Activated CD4-positive, alpha-beta T cell treated with anti-CD3 and anti-CD28 coated beads for 48 hours (primary cell): ENCODE measurements around the gene CAMTA1.

ENCODE experiments used
- DNase-seq: peaks from one replicate; pipeline ENCODE4 v3.0.0-alpha.2; 2020

Gene CAMTA1

GRCh38 chr1:7223334-7224080 lies 438.3 kb downstream of the CAMTA1 start:
- no peak for DNase-seq

DNA sequence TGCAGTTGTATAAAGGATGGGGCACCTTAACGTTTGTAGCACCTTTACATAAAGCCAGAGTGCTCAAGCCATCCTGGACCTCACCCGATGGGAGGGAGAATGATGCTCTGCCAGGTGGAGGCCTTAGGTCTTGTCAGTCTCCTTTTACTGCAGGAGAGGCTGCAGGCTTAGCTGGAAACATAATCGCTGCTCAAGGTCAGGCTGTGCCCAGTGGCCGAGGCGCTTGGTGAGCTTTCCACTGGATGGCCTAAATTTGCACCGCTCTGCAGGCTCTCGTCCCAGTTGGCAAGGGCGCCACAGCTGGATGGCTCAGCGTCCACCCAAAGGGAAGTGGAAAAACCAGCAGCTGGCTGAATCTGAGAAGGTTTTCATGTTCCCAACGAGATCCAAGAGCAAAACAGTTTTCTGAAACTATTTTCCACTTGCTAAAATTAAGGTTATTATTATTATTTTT lies 438.9 kb downstream of the CAMTA1 start:
- DNase-seq = no peak

DNA sequence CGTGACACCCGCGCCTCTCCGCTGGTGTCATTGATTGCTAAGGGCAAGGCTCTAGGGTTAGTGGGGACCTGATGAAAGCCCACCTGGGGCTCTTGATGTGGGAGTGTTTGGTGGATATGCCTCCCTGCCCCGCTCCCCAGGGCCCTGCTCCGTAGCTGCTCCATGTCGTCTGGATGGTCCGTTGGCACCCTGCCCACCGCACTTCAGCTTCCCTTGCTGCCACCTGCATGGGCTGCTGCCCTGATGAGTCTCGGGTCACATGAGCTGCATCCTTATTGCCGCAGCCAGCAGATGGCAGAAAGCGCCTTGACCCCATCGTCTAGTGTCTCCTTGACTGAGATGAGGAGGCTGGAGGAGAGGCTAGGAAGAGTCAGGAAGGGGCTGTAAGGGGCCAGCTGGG lies 439.4 kb downstream of the CAMTA1 start:
- DNase-seq = no peak

- DNase-seq = no peak
These were observed 440.7 kb downstream of the CAMTA1 start for GRCh38 chr1:7225711-7226505.

- no peak for DNase-seq
These were observed 442.4 kb downstream of the CAMTA1 start for GRCh38 chr1:7227654-7228053.

DNA sequence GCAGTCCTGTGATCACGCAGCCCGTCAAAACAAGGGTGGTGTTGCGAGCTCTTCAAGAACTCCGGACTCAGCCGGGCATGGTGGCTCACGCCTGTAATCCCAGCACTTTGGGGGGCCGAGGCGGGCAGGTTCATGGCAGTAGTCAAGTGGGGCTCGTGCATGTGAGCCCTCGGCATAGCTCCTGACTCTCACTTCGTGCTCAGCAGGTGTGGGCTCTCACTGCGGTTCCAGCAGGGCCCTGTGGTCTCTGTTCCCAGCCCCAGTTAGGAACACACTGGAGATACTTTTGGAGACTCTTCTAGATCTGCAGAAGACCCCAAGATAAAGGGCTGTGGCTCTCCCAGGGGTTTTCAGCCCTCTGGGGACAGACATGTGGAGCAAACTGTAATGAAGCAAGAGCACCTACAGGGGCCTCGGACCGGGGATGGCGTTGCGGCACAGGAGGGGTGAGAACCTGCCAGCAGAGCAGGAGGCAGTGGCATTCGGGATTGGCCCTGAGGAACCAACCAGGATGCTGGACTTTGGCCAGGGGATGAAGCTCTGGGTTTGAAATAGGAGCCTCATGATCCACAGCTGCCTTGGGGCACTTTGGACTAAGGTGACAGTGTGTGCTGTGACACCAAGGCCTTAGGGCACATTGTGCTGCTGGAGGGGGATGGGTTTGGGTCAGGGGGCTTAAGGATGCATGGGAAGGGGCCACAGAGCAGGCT lies 443.2 kb downstream of the CAMTA1 start:
- no peak for DNase-seq

- no peak for DNase-seq
These were observed 443.9 kb downstream of the CAMTA1 start for GRCh38 chr1:7229186-7229585.

GRCh38 chr1:7229696-7230631 lies 444.7 kb downstream of the CAMTA1 start:
- DNase-seq = no peak

- no peak for DNase-seq
These were observed 447.4 kb downstream of the CAMTA1 start for GRCh38 chr1:7232441-7233236.

DNA sequence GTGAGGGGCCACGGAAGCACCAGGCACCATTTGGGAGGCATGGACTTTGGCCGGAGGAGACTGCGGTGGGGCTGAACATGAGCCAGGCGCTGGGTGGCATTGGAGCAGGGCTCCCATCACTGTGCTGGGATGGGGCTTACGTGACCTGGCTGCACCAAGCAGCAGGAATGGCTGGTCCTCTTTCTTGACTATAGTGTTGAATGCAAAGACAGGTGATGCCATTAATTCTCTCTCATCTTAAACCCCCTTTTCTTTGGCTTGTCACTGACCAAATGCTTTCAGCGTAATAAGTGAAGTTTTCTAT lies 447.9 kb downstream of the CAMTA1 start:
- DNase-seq = no peak

DNA sequence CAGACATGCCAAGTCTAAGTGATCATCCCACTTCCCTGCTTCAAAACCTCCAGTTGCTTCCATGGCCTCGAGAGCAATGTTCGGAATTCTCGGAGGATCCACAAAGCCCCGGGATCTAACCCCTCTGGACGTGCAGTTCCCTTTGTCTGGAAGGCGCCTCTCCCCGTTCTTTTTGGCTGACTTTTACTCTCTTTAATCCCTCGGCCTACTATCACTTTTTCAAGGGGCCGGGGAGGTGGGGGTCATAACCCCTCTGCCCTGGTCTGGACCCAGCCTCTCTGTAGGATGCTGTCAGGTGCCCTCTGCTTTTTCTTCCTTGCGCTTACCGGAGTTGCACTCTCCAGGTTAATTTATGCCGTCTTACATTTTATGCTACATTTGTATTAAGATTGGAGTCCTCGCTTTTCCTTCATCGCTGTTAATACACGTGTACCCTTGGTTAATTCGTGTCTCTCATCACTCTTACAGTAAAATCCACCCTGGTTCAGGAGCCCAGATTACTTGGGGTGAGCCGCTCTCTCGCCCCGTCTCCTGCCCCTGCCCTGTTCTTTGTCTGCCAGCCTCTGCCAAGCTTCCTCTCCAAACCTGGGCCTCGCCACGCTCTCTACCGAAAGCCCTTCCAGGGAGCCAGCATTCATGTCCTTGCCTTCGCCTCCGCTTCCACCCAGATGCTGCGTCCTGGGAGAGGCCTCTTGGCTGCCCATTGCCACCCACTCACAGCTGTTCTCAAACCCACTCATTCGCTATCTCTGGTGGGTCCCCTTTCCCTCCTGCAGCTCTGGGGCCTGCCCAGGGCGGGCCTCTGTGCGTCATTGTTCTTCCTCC lies 448.6 kb downstream of the CAMTA1 start:
- no peak for DNase-seq

- no peak for DNase-seq
These were observed 449.2 kb downstream of the CAMTA1 start for GRCh38 chr1:7234471-7234755.

- DNase-seq = no peak
These were observed 450.7 kb downstream of the CAMTA1 start for GRCh38 chr1:7235871-7236517.

- DNase-seq = no peak
These were observed 451.7 kb downstream of the CAMTA1 start for GRCh38 chr1:7236844-7237515.

DNA sequence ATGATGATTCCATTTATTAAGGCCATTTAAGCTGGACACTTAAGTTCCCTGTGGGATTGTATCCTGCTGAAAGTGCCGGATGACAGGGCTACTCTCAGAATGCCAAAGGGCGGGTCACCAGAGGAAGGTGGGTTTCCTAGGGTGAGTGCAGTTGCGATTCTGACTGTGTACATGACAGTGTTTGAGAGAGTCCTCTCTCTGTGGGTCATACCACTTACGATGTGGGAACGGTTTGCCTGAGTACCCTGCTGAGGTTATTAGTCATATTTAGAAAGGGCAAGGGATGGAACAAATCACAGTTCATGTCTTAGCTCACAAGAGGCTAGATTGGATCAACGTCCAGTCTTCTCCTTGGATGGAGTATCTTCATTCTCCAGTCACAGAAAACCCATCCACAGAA lies 461.9 kb downstream of the CAMTA1 start:
- DNase-seq = no peak

GRCh38 chr1:7247791-7248548 lies 462.7 kb downstream of the CAMTA1 start:
- DNase-seq = no peak

DNA sequence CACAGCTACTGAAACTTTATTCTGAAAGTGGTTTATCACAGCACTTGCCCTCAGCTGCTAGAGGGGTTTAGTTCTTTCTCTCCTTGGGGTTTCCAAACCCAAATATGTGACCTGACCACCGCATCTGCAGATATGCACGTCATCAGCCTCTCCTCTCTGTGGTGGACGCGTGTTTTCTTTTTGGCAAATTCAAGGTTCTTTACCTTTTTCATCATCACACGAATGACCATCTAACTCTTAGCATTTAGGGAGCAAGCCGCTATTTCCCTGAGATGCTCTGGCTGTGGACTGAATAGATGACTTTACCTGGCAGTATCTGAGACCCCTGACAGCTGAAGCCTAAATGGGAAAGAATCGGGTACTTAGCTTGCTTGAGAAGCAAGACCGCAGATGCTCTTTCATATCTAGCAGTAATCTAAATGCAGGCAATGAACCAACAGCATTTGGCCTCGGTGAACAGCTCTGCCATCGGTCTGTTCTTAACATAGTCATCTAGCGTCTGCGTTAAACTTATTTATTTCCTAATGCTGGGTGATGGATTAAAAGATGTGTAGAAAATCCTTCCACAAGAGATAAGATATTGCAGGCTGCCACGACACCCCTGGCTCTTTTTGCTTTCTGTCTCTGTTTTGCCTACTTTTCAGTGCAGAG lies 463.4 kb downstream of the CAMTA1 start:
- no peak for DNase-seq

DNA sequence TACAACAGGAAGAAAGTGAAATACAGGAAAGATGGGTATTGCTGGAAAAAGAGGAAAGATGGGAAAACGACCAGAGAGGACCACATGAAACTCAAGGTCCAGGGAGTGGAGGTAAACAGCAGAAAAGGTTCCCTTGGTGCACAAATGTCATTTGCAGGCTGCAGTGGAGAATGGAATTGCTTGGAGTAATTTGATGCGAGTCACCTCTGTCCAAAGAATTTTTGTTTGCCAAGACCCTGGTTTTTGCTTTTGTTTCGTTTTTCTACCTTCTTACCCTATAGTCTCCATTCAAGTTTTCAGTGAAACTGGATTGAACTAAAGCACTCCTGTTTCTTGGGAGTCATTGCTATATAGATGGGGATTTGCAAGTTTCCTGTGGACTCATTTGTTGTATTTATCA lies 464.3 kb downstream of the CAMTA1 start:
- no peak for DNase-seq

- no peak for DNase-seq
These were observed 464.9 kb downstream of the CAMTA1 start for GRCh38 chr1:7250176-7250575.
